Mammary epithelial cell (primary cell): ENCODE measurements around the gene CREB5.

Experiments
- CTCF ChIP-seq, 2 donors: IDR thresholded peaks in 1 of 2; conservative IDR thresholded peaks in 1 of 2; 2 replicates each; pipeline ENCODE4 v1.5.1; 2011 to 2012; ENCODE audit warnings: inconsistent platforms in 2 of 2, low read length in 2 of 2, mild to moderate bottlenecking in 2 of 2, control low read depth in 1 of 2, low read depth in 1 of 2; ENCODE audit not compliant: insufficient read depth in 1 of 2; ENCODE audit errors: extremely low read depth in 1 of 2
- EZH2 ChIP-seq: IDR thresholded peaks from 2 replicates; pipeline ENCODE4 v1.6.1; 2012; ENCODE audit warnings: low read length, inconsistent platforms, borderline replicate concordance

GRCh38 chr7:28530175-28530802 lies 118.0 kb downstream of the CREB5 start:
- TF ChIP-seq CTCF (conservative IDR thresholded peaks at IDR 0.05 in 1 of 2, IDR thresholded peaks at IDR 0.05 in 1 of 2; ENCODE audit: extremely low read depth in 1 of 2, insufficient read depth in 1 of 2, low read depth in 1 of 2, low read length in 2 of 2) (no peak), EZH2 (no peak)
